KBM-7 (cell line): ENCODE data around the gene ISL2.
A peak's percentile ranks its signal among the peaks of the same experiment; 100 is the strongest.

Source experiments
- DNase-seq: peaks from one replicate; pipeline ENCODE4 v3.0.0-alpha.2; 2015
- in situ Hi-C: fragments of 300-500 bp; cut with MboI; formaldehyde crosslinking; loops from 2 replicates; pipeline ENCODE4 v1.14.3; 2020; ENCODE audit warnings: low sequenced_read_pairs, low pct_unique_long_range_greater_than_20kb, mixed read lengths

Gene ISL2

GRCh38 chr15:76324066-76324465 lies 12.5 kb upstream of the ISL2 start:
- in situ Hi-C loops, result loop anchor here (10.0 kb wide), 1 partner anchor 129 kb away; no protein-coding TSS in a partner anchor
- DNase-seq, result no peak

- DNase-seq, result no peak
- in situ Hi-C loops, result loop anchor here (10.0 kb wide), 1 partner anchor 131 kb away; no protein-coding TSS in a partner anchor
Measured at GRCh38 chr15:76325704-76326103, 10.9 kb upstream of the ISL2 start.

DNA sequence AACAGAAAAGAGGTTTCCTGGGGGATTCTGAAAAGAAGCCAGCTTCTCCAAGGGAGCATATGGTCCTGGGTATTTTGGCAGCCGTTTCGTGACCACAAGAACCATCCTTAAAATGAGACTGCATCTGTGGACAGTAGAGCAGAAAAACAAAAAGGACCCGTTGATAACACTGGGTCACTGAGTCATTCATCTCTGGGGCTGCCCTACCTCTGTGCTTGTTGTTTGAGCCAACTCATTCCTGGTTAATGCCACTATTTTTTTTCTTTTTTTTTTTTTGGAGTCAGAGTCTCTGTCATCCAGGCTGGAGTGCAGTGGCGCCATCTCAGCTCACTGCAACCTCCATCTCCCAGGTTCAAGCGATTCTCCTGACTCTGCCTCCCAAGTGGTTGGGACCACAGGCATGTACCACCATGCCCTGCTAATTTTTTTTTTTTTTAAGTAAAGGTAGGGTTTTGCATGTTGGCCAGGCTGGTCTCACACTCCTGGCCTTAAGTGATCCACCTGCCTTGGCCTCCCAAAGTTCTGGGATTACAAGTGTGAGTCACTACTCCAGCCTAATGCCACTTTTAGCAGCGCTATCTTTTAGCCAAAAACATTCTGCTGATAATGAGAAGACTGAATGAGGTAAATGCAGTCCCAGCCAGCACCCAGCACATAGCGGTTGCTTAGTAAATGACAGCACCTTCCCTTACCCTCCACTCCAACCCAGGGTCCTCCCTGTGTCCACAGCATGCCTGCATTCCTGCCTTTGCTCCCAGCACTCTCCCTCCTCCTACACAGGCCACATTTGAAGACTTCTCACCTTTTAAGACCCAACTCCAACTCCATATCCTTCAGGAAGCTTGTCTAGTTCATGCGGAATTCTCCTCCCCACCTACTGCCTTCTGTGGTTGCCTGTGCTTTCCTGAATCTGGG lies 9.1 kb upstream of the ISL2 start:
- no peak for DNase-seq
- in situ Hi-C loops, result loop anchor here (10.0 kb wide), 1 partner anchor 133 kb away; no protein-coding TSS in a partner anchor

- DNase-seq, result no peak
- in situ Hi-C loops, result loop anchor here (10.0 kb wide), 1 partner anchor 133 kb away; no protein-coding TSS in a partner anchor
Measured at GRCh38 chr15:76328106-76328696, 8.4 kb upstream of the ISL2 start.

- no peak for DNase-seq
- in situ Hi-C loops, result loop anchor here (10.0 kb wide), 1 partner anchor 134 kb away; no protein-coding TSS in a partner anchor
Measured at GRCh38 chr15:76328958-76329357, 7.6 kb upstream of the ISL2 start.

- in situ Hi-C loops, result no loop called here
- DNase-seq, result peak; percentile 79
Measured at GRCh38 chr15:76330080-76330680, 6.4 kb upstream of the ISL2 start.

DNA sequence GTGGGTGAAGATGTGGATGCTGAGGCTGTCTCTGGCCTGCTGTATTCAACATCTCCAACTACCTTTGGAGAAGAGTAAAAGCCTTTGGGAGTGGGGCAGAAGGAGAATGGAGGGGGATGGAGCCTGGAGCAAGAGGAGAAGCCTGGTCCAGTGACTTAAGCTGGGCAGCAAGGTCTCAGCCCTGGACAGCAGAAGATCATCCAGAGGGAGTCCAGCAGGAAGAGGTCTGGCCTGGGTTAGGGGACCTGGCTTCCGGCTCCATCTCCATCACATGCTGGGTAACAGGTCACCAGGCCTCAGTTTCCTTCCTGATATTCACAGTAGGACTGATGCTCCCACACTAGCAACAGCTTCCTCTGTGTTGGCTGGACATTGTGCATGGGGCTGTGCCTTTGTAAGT lies 3.8 kb upstream of the ISL2 start:
- in situ Hi-C loops, result no loop called here
- DNase-seq, result no peak

GRCh38 chr15:76333309-76333708 lies 3.3 kb upstream of the ISL2 start:
- DNase-seq, result no peak
- in situ Hi-C loops, result no loop called here

DNA sequence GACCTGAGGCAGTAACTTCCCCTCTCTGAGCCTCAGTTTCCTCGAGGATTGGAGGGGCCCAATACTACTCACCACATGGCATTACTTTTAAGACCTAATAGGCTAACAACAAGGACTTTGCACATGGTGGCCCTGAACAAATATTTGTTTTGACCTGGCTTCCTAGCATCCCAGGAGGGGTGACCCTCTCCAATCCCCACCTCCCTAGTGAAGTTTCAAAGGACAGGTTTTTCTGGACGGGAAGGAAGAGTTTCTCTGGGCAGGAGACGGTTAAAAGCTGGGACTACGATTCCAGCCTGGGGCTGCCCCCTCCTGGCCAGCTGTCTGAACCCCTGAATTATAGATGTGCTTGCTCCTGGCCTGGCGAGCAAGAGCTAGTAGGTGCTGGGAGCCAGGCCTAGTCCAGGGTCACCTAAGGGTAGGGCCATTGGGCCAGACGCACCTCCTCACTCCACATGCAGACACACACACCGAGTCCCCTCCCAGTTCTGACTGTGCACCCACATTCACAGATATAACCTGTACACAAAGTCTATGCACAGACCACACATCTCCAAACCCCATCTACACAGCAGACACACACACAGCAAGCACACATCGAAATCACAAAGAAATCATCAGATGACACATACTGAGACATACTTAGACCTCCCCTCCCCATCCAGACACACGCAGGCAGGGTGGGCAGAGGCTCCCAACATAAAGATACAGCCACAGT lies 2.7 kb upstream of the ISL2 start:
- in situ Hi-C loops, result no loop called here

DNA sequence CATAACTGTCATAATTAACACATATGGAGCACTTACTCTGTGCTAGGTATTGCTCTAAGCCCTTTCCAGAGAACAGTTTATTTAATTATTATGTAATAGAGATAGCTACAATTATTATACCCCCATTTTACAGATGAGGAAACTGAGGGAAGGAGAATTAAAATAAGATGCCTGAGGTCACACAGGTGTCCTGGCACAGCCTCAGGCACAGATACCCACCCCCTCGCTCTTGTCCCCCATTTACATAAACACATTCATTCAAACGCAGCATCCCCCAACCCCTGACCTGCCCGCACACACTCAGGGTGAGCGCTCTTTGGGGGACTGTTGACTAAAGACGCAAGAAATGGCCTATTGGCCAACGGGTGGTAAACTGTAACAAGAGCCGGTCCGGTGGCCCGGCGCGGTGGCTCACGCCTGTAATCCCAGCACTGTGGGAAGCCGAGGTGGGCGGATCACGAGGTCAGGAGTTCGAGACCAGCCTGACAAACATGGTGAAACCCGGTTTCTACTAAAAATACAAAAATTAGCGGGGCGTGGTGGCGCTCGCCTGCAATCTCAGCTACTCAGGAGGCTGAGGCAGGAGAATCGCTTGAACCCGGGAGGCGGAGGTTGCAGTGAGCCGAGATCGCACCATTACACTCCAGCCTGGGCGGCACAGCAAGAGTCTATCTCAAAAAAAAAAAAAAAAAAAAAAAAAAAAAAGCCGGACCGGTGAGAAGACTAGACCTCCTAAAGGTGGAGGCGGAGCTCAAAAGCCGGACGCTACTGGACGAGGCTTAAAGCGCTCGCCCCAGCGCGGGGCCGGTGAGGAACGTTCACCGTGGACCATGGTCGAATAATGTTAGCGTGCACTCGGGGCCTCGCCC lies 1.9 kb upstream of the ISL2 start:
- in situ Hi-C loops, result no loop called here
- DNase-seq, result no peak

More for the DNA sequence above, 2.7 kb upstream of the ISL2 start:
- DNase-seq, result peak; percentile 59

- peak; percentile 76 for DNase-seq
- in situ Hi-C loops, result no loop called here
Measured at GRCh38 chr15:76335307-76336253, 993 bp upstream of the ISL2 start.

DNA sequence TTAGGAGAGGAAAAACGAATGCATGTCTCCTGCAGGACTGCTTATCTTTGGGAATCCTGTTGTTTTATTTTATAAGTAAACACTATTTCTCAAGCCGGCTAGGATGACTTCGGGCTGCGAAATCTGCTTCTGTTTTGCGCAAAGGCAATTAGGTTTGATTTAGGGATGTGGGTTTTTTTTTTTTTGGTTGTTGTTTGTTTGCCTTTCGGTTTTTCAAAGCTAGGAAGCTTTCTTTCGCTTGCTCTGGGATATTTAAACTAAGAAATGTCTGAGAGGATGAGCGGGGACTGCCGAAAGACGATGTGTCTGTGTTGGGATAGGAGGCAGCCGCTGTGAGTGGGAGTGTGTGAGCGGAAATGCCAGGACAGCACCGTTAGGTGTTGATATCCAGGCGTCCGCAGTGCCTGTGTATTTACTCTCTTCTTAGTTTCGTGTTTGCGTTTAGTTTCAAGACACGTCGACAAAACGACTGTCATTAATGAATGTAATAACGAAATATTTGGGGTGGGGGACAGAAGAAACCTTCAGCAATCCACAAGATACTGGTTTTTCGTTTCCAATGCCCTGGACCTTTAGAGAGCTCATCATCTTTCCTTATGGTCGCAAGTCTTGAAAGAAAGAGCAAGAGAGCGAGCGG lies 604 bp downstream of the ISL2 start:
- in situ Hi-C loops, result no loop called here
- DNase-seq, result peak; percentile 85

DNA sequence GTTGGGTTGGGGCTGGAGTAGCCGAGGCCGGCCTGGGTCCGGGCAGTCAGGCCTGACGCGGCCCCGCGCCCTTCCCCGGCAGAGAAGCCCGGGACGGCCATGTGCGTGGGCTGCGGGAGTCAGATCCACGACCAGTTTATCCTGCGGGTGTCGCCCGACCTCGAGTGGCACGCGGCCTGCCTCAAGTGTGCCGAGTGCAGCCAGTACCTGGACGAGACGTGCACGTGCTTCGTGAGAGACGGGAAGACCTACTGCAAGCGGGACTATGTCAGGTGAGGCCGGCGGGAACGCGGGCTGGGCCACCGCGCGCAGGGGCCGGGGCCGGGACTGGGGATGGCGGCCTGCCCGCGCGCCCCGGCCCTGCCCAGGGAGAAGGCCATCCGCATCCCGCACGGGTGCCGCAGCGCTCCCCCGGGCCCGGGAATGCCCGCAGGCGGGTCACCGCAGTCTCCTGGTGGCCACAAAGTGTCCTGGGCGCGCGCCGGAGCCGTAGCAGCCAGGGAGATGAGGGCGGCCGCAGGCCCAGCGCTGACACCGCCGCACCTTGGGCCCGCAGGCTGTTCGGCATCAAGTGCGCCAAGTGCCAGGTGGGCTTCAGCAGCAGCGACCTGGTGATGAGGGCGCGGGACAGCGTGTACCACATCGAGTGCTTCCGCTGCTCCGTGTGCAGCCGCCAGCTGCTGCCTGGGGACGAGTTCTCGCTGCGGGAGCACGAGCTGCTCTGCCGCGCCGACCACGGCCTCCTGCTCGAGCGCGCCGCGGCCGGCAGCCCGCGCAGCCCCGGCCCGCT lies 1.3 kb downstream of the ISL2 start:
- peak; percentile 78 for DNase-seq
- in situ Hi-C loops, result no loop called here

- in situ Hi-C loops, result no loop called here
- peak; percentile 70 for DNase-seq
Measured at GRCh38 chr15:76338486-76339304, 2.1 kb downstream of the ISL2 start.
